GM12878 (cell line): ENCODE data around the gene CREBRF. TPM values are rescaled to one million over a fixed set of nuclear protein-coding genes. Genes with fewer than 3 reads are reported as not detected.
"Not testable (repeated sequence)": the region's sequence is repeated elsewhere in the genome, so short reads cannot be mapped to it uniquely, and the experiment has no call there.

Experiments used
- ATAC-seq: fragments of 200-7000 bp; cut with Tn5 transposase; 3 replicates; pipeline ENCODE4 v1.9.1; 2020; ENCODE audit warnings: mild to moderate bottlenecking, moderate library complexity
- BruUV-seq: library from RNA; stranded (reverse); fragments of 400-500 nt; replicated peaks from 2 replicates; lab custom pipeline; 2021; lab: Mats Ljungman, UMichigan
- CTCF ChIA-PET: fragments of 300-600 bp; sonication (Branson Sonifier 250); formaldehyde crosslinking; extraction: SDS; loops from one replicate; lab custom pipeline; 2021; ENCODE audit warnings: inconsistent platforms; lab: Yijun Ruan, JAX
- POLR2A ChIA-PET: fragments of 350-600 bp; formaldehyde crosslinking; extraction: SDS; loops from one replicate; lab custom pipeline; 2021; ENCODE audit warnings: inconsistent platforms; lab: Charles Lee
- RAD21 ChIA-PET: fragments of 300-600 bp; sonication (Branson Sonifier 250); formaldehyde crosslinking; loops from one replicate; lab custom pipeline; 2023; ENCODE audit warnings: antibody characterized with exemption; ENCODE audit not compliant: unreplicated experiment; lab: Charles Lee
- SMC1A ChIA-PET: fragments of 300-600 bp; sonication (Branson Sonifier 250); formaldehyde crosslinking; loops from one replicate; lab custom pipeline; 2023; ENCODE audit not compliant: unreplicated experiment, uncharacterized antibody; lab: Charles Lee
- DNase-seq: peaks from one replicate; pipeline ENCODE4 v3.0.0-alpha.2; 2011; ENCODE audit warnings: low read depth, low spot score
- FAIRE-seq: peaks from 3 replicates; lab custom pipeline; 2011; peaks lifted over from hg19 to GRCh38; lab: Jason Lieb, UNC
- H2AFZ ChIP-seq: 2 replicates; pipeline ENCODE4 v1.6.0; 2011; ENCODE audit warnings: low read depth, low read length, control low read depth; ENCODE audit not compliant: control insufficient read depth
- H3K27ac ChIP-seq: 2 replicates; pipeline ENCODE4 v1.5.1; 2011; ENCODE audit warnings: control low read depth; ENCODE audit not compliant: control insufficient read depth, insufficient read depth
- H3K27me3 ChIP-seq, 2 experiments: replicated peaks in 1 of 2; 2 replicates each; pipeline versions ENCODE4 v1.6.0 to v1.6.1; 2011; ENCODE audit warnings: low read length in 1 of 2; ENCODE audit not compliant: control insufficient read depth in 2 of 2, insufficient read depth in 2 of 2
- H3K36me3 ChIP-seq, 2 experiments: 2 replicates each; pipeline ENCODE4 v1.5.1; 2011; ENCODE audit warnings: low read length in 1 of 2; ENCODE audit not compliant: control insufficient read depth in 2 of 2, insufficient read depth in 2 of 2
- H3K4me1 ChIP-seq: 2 replicates; pipeline ENCODE4 v1.6.1; 2011; ENCODE audit warnings: mild to moderate bottlenecking, low read length, moderate library complexity, mixed read lengths; ENCODE audit not compliant: control insufficient read depth, insufficient read depth
- H3K4me2 ChIP-seq: 2 replicates; pipeline ENCODE4 v1.6.0; 2011; ENCODE audit warnings: control low read depth; ENCODE audit not compliant: control insufficient read depth, insufficient read depth
- H3K4me3 ChIP-seq: fragments of 200-600 bp; sonication (generic); 2 replicates; pipeline ENCODE4 v1.5.1; 2016
- H3K79me2 ChIP-seq: 2 replicates; pipeline ENCODE4 v1.6.0; 2011; ENCODE audit warnings: low read length; ENCODE audit not compliant: control insufficient read depth, insufficient read depth
- H3K9ac ChIP-seq: 2 replicates; pipeline ENCODE4 v1.8.0; 2011; ENCODE audit warnings: low read length, control low read depth, mixed read lengths; ENCODE audit not compliant: control insufficient read depth, insufficient read depth
- H3K9me3 ChIP-seq: replicated peaks from 3 replicates; pipeline ENCODE4 v1.5.1; 2011; ENCODE audit warnings: mild to moderate bottlenecking, low read length; ENCODE audit not compliant: control insufficient read depth, insufficient read depth
- H4K20me1 ChIP-seq: 2 replicates; pipeline ENCODE4 v1.6.0; 2011; ENCODE audit not compliant: control insufficient read depth, insufficient read depth
- BACH1 ChIP-seq: fragments of 450-650 bp; IDR thresholded peaks from 2 replicates; pipeline ENCODE4 v1.6.1; 2017; ENCODE audit warnings: mild to moderate bottlenecking, borderline replicate concordance
- EP300 ChIP-seq, 2 experiments: fragments of 150-350 bp in 1 of 2; IDR thresholded peaks; 2 replicates each; pipeline ENCODE4 v1.6.1; 2011 to 2012; ENCODE audit warnings: low read depth in 2 of 2, low read length in 2 of 2, borderline replicate concordance in 1 of 2, improper control_type of control experiment in 1 of 2, inconsistent platforms in 1 of 2; ENCODE audit not compliant: control insufficient read depth in 1 of 2
- NR2F1 ChIP-seq: fragments of 450-650 bp; conservative IDR thresholded peaks from 2 replicates; pipeline ENCODE4 v1.6.1; 2017; ENCODE audit warnings: mild to moderate bottlenecking
- ZNF24 ChIP-seq: fragments of 450-650 bp; IDR thresholded peaks from 2 replicates; pipeline ENCODE4 v1.6.1; 2017; ENCODE audit warnings: antibody characterized with exemption, mild to moderate bottlenecking
- WGBS: methylation state at CpG from one replicate; pipeline ENCODE4 v1.1.6; 2016; ENCODE audit warnings: low lambda C conversion rate; ENCODE audit not compliant: insufficient replicate concordance, insufficient coverage; ENCODE audit errors: missing lambda C conversion rate; 5-methylcytosine and 5-hydroxymethylcytosine counted together
- in situ Hi-C: fragments of 300-500 bp; cut with MboI; formaldehyde crosslinking; loops from 9 replicates; pipeline ENCODE4 v1.14.3; 2018; ENCODE audit warnings: mixed read lengths
- intact Hi-C: fragments of 100-400 bp; cut with micrococcal nuclease; formaldehyde crosslinking; loops from one replicate; pipeline ENCODE4 v1.14.2; 2022; ENCODE audit not compliant: unreplicated experiment
- polyA plus RNA-seq, 11 experiments: library from polyadenylated mRNA; depleted of rRNA in 4 of 11; unstranded in 6 of 11; stranded (reverse) in 5 of 11; fragments of >200 nt; fragmentation: Nextera tagmentation in 4 of 11; fragmentation: Illumina TruSeq in 1 of 11; extraction: Ambion mirVana in 4 of 11; extraction: Trizol in 1 of 11; gene quantifications; 1 replicate in 1 of 11; 2 replicates in 10 of 11; pipeline versions ENCODE4 v1.2.1 to v1.2.3, GENCODE V29; 2011 to 2016; ENCODE audit warnings: inconsistent platforms in 2 of 11, missing spikeins in 2 of 11, low read depth in 1 of 11
- total RNA-seq, 4 experiments: library from RNA; depleted of rRNA in 3 of 4; stranded (reverse); fragments of >200 nt in 3 of 4; fragmentation: Illumina TruSeq in 1 of 4; extraction: Trizol in 1 of 4; gene quantifications; 2 replicates each; pipeline versions ENCODE4 v1.2.1 to v1.2.3, GENCODE V29; 2013 to 2021

CREBRF gene
- total and polyA plus RNA-seq, 10 of the 15 experiments (the other 5 are each of a cell fraction or from before 2014, with no cell fraction given): 1.2 to 12.7 (median 3.9) TPM

DNA sequence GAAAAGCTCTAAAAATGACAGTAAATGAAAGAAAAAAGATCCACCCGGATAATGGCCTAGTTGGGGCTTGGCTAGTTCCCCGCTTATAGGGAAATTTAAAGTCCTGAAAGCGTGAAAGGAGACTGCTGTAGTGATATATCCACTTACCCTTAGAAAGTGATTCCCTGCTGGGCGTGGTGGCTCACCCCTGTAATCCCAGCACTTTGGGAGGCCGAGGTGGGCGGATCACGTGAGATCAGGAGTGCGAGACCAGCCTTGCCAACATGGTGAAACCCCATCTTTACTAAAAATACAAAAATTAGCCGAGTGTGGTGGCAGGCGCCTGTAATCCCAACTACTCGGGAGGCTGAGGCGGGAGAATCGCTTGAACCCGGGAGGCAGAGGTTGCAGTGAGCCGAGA, 39.1 kb upstream of the CREBRF start:
- H3K4me1 ChIP-seq, intact Hi-C loops, H3K9me3 ChIP-seq, H4K20me1 ChIP-seq, H3K27me3 ChIP-seq, in situ Hi-C loops, H3K27ac ChIP-seq, ATAC-seq, BruUV-seq, H3K4me3 ChIP-seq, H3K9ac ChIP-seq, FAIRE-seq, H3K4me2 ChIP-seq, H2AFZ ChIP-seq, DNase-seq: not testable (repeated sequence)
- ChIA-PET RAD21 (interaction anchor here (0.7 to 1.2 kb wide), 3 partner anchors 12 to 128 kb away, joined by 3 to 7 read pairs (median 5); partner anchors contain the start of gene BNIP1), POLR2A (interaction anchor here (0.7 kb wide), 1 partner anchor 196 kb away, joined by 6 read pairs; no protein-coding TSS in a partner anchor), CTCF (interaction anchor here (1.0 kb wide), 1 partner anchor 127 kb away, joined by 3 read pairs; the partner anchor contains the start of gene BNIP1), SMC1A (interaction anchor here (0.7 to 2.2 kb wide), 3 partner anchors 22 to 44 kb away, joined by 3 to 7 read pairs (median 3); no protein-coding TSS in a partner anchor)
- WGBS: over 99% methylated on average over 14 of the region's 15 CpGs
- H3K36me3 ChIP-seq: peaks cover 2 to 22% of the 10 kb centered on the region in 2 experiments
- peaks cover 50% of the 10 kb centered on the region for H3K79me2 ChIP-seq

DNA sequence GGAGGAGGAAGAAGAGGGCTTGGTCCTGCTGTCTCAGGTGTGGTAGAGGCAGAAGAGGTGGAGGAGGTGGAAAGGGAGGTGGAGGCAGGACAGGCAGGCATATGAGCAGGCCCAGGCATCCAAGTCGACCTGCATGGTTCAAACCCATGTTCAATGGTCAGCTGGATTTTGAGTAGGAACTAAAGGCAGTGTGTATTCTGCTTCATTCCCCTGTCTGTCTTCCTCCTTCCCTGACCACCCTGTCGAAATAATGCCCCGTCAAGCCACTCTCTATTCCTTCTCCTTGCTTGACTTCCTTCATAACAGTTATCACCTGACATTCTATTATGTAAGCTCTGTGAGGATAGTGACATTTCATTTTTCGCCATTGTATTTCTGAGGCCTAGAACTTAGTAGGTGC, 37.8 kb upstream of the CREBRF start:
- no peaks in the 10 kb centered on the region for H3K9me3 ChIP-seq
- WGBS: 88% methylated on average over 4 of the region's 4 CpGs
- H3K4me1 ChIP-seq: no peaks in the 10 kb centered on the region
- SMC1A ChIA-PET: interaction anchor here (1.0 to 1.5 kb wide), 4 partner anchors 12 to 36 kb away, joined by 3 to 6 read pairs (median 4); no protein-coding TSS in a partner anchor
- in situ Hi-C loops: no loop called here
- H2AFZ ChIP-seq: no peak overlapping the region
- peaks cover 45% of the 10 kb centered on the region for H3K79me2 ChIP-seq
- TF ChIP-seq EP300 (IDR thresholded peaks at IDR 0.05; ENCODE audit: borderline replicate concordance in 1 of 2, control insufficient read depth in 1 of 2, low read depth in 2 of 2, low read length in 2 of 2): no peak
- no peak for TF ChIP-seq NR2F1
- TF ChIP-seq BACH1: no peak
- no peak for TF ChIP-seq ZNF24
- intact Hi-C loops: no loop called here
- no peak overlapping the region for H3K4me3 ChIP-seq
- no peak overlapping the region for H3K4me2 ChIP-seq
- no TSS peak for BruUV-seq
- DNase-seq: no peak
- H3K27ac ChIP-seq: no peak overlapping the region
- H3K36me3 ChIP-seq: peaks cover 4 to 22% of the 10 kb centered on the region in 2 experiments
- no peak overlapping the region for H3K9ac ChIP-seq
- RAD21 ChIA-PET: no interaction called here
- peaks cover 6% of the 10 kb centered on the region; the same call in 1 of the 2 replicates for H4K20me1 ChIP-seq
- ATAC-seq: no peak
- CTCF ChIA-PET: no interaction called here
- POLR2A ChIA-PET: no interaction called here
- no peak for FAIRE-seq
- no peaks in the 10 kb centered on the region for H3K27me3 ChIP-seq
